Measurements from ENCODE around the gene DEGS2. TPM values are rescaled to one million over a fixed set of nuclear protein-coding genes. Genes with fewer than 3 reads are reported as not detected.
"Not testable (repeated sequence)": the region's sequence is repeated elsewhere in the genome, so short reads cannot be mapped to it uniquely, and the experiment has no call there.

The DEGS2 gene
- not detected in 2 replicates for total RNA-seq

- DNase-seq (ENCODE audit: extremely low read depth, low read depth, low spot score) = no peak
These were observed at the start of gene DEGS2 for GRCh38 chr14:100159094-100159864. TSS of gene DEGS2 (minus strand) at chr14:100159645. CDS start at chr14:100159587, 58 bp downstream.

- not testable (repeated sequence) for DNase-seq (ENCODE audit: extremely low read depth, low read depth, low spot score)
These were observed 48.7 kb upstream of the DEGS2 start for GRCh38 chr14:100208136-100208535.

- DNase-seq (ENCODE audit: extremely low read depth, low read depth, low spot score) = not testable (repeated sequence)
These were observed 48.1 kb upstream of the DEGS2 start for GRCh38 chr14:100207588-100207987.

- not testable (repeated sequence) for DNase-seq (ENCODE audit: extremely low read depth, low read depth, low spot score)
These were observed 45.4 kb upstream of the DEGS2 start for GRCh38 chr14:100204835-100205167.

- no peak for DNase-seq (ENCODE audit: extremely low read depth, low read depth, low spot score)
These were observed 44.8 kb upstream of the DEGS2 start for GRCh38 chr14:100203962-100204834.

- no peak for DNase-seq (ENCODE audit: extremely low read depth, low read depth, low spot score)
These were observed 43.7 kb upstream of the DEGS2 start for GRCh38 chr14:100203146-100203545.

- DNase-seq (ENCODE audit: extremely low read depth, low read depth, low spot score) = no peak
These were observed 43.3 kb upstream of the DEGS2 start for GRCh38 chr14:100202712-100203111.

GRCh38 chr14:100201701-100202100 is 42.3 kb upstream of the DEGS2 start:
- no peak for DNase-seq (ENCODE audit: extremely low read depth, low read depth, low spot score)

GRCh38 chr14:100200311-100200710 is 40.9 kb upstream of the DEGS2 start:
- DNase-seq (ENCODE audit: extremely low read depth, low read depth, low spot score) = no peak

GRCh38 chr14:100199240-100199860 is 39.9 kb upstream of the DEGS2 start:
- no peak for DNase-seq (ENCODE audit: extremely low read depth, low read depth, low spot score)

- DNase-seq (ENCODE audit: extremely low read depth, low read depth, low spot score) = no peak
These were observed 34.2 kb upstream of the DEGS2 start for GRCh38 chr14:100193417-100194357.

- peak; percentile 62 for DNase-seq (ENCODE audit: extremely low read depth, low read depth, low spot score)
These were observed 33.4 kb upstream of the DEGS2 start for GRCh38 chr14:100192672-100193416.

GRCh38 chr14:100192250-100192671 is 32.8 kb upstream of the DEGS2 start:
- no peak for DNase-seq (ENCODE audit: extremely low read depth, low read depth, low spot score)

GRCh38 chr14:100191584-100192249 is 32.3 kb upstream of the DEGS2 start:
- DNase-seq (ENCODE audit: extremely low read depth, low read depth, low spot score) = no peak

- no peak for DNase-seq (ENCODE audit: extremely low read depth, low read depth, low spot score)
These were observed 30.7 kb upstream of the DEGS2 start for GRCh38 chr14:100190126-100190525.

- DNase-seq (ENCODE audit: extremely low read depth, low read depth, low spot score) = no peak
These were observed 29.1 kb upstream of the DEGS2 start for GRCh38 chr14:100188392-100189030.

- no peak for DNase-seq (ENCODE audit: extremely low read depth, low read depth, low spot score)
These were observed 27.9 kb upstream of the DEGS2 start for GRCh38 chr14:100187247-100187833.

- DNase-seq (ENCODE audit: extremely low read depth, low read depth, low spot score) = not testable (repeated sequence)
These were observed 22.6 kb upstream of the DEGS2 start for GRCh38 chr14:100181876-100182551.
